GM21723 (cell line): Measurements from ENCODE around the gene AMBRA1.

Experiments
- ATAC-seq: cut with Tn5 transposase; IDR thresholded peaks from one replicate; pipeline ENCODE4 v1.9.1; 2021; ENCODE audit warnings: mild to moderate bottlenecking, moderate library complexity; ENCODE audit not compliant: unreplicated experiment

Gene AMBRA1

GRCh38 chr11:46359953-46360352 is 233.9 kb downstream of the AMBRA1 start:
- no peak for ATAC-seq

GRCh38 chr11:46357483-46357936 is 236.3 kb downstream of the AMBRA1 start:
- ATAC-seq = no peak

GRCh38 chr11:46356924-46357482 is 236.8 kb downstream of the AMBRA1 start:
- ATAC-seq = no peak

- ATAC-seq = no peak
Observed at GRCh38 chr11:46353698-46354097, 240.1 kb downstream of the AMBRA1 start.

- ATAC-seq = no peak
Observed at GRCh38 chr11:46352063-46352841, 241.6 kb downstream of the AMBRA1 start.

GRCh38 chr11:46351606-46352005 is 242.2 kb downstream of the AMBRA1 start:
- ATAC-seq = no peak

- no peak for ATAC-seq
Observed at GRCh38 chr11:46351148-46351547, 242.7 kb downstream of the AMBRA1 start.

- ATAC-seq = no peak
Observed at GRCh38 chr11:46350695-46351094, 243.1 kb downstream of the AMBRA1 start.

GRCh38 chr11:46348566-46349401 is 245.0 kb downstream of the AMBRA1 start:
- ATAC-seq = no peak

- peak; percentile 6 for ATAC-seq
Observed at GRCh38 chr11:46347637-46348311, 246.0 kb downstream of the AMBRA1 start.

GRCh38 chr11:46346886-46347636 is 246.8 kb downstream of the AMBRA1 start, which contains the start of gene DGKZ:
DGKZ (plus strand) TSS chr11:46347463; CDS start chr11:46347660, 197 bp downstream.
- ATAC-seq = peak; percentile 65
